NCI-H82 (cell line): ENCODE measurements around the gene MSH2.
"Not testable (repeated sequence)": the region's sequence is repeated elsewhere in the genome, so short reads cannot be mapped to it uniquely, and the experiment has no call there.

Source experiments
- DNase-seq: peaks from one replicate; lab custom pipeline; 2025; lab: John Stamatoyannopoulos, UW

MSH2 gene

DNA sequence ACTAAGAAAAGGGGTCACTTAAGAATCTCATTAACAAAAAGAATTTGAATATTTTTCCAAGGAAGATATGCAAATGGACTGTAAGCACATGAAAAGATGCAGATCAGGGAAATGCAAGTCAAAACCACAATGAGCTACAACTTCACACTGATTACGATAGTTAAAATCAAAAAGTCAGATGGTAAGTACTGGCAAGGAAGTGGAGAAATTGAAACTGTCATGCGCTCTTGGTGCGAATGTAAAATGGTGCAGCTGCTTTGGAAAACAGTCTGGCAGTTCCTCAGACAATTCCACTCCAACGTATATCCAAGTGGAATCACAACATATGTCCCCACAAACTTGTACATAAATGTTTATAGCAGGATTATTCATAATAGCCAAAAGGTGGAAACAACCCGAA, 81.4 kb downstream of the MSH2 start:
- DNase-seq, result no peak

DNA sequence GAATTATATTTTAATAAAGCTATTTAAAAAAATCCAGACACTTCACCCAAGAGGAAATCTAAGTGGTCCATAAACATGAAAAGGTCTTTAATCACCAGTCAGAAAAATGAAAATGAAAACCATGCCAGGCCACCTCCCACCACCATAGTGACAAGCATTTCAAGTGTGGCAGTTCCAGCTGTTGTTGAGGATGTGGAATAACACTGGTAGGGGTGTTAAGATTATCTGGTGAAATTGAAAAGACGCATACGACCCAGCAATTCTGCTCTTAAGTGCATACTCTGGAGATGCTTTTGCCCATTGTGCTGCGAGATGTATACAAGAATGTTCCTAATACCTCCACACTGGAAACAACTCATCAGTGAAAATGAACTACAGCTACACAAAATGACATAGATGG, 82.2 kb downstream of the MSH2 start:
- DNase-seq, result peak; percentile 36

DNA sequence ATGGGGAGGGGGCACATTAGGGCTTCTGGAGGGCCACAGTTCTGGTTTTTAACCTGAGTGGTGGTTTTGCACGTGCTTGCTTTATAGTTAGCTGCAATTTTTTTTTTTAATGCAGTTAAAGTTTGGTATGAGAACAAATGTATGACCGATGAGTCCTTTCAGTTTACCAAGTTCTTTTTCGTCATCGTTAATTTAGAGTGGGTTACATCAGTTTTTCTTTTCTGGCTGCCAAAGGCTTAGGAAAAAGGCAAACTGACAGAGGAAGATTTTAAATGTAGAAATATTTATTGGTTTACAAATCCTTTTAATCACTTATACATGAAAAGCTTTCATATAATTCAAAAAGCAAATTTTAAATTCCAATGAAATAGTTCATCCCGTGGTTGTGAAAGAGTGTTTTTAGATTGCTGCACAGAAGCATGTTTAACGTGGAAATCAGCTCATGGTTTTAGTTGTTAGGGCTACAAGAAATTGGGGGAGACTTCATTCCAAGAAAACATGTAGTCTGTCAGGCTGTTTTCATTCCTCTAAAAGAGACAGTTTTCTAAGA, 82.9 kb downstream of the MSH2 start:
- no peak for DNase-seq

DNA sequence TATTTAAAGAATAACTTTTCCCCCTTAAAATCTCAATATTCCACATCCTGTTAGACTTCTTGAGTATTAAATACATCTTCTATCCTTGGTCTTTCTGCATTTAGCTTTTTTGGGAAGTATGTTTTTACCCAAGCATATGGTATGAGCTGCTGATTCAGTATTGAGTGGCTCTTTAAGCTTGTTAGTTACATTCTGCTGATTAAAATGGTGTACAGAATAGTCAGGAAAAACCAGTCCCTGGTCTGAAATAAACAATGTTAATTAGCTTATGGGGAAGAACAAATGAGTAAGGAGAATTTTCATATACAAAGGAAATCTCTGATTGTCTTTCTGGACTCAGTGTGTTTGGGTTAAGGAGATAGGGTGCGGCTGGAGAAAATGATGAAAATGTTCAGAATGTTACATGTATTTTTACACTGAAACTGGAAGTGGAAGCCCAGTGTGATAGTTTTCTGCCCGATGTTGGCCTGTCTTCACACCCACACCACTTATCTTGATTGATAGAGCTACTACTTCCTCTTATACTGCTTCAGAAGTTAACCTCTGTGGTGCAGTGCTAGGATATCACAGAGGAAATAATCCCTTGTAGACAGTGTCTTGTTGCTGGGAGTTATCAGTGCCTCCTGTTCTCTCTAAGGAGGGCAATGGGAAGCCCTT, 84.0 kb downstream of the MSH2 start:
- DNase-seq, result peak; percentile 98

DNA sequence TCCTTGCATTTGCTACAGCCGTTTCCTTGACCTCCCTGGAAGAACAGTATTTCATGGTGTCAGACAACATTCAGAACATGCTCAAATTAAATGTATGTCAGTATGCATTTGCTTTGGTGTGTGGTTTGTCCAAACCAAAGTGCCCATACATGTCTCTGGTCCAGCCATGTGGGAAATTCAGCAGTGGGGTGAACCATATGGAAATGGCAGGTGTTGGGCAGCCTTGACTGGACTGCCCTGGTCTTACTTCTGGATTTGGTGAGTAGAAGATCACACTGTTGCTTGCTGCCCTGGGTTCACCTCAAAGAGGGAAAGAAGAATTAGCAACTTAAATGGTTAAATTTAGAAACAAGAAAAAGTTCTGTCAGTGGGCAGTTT, 84.5 kb downstream of the MSH2 start:
- DNase-seq, result peak; percentile 90

DNA sequence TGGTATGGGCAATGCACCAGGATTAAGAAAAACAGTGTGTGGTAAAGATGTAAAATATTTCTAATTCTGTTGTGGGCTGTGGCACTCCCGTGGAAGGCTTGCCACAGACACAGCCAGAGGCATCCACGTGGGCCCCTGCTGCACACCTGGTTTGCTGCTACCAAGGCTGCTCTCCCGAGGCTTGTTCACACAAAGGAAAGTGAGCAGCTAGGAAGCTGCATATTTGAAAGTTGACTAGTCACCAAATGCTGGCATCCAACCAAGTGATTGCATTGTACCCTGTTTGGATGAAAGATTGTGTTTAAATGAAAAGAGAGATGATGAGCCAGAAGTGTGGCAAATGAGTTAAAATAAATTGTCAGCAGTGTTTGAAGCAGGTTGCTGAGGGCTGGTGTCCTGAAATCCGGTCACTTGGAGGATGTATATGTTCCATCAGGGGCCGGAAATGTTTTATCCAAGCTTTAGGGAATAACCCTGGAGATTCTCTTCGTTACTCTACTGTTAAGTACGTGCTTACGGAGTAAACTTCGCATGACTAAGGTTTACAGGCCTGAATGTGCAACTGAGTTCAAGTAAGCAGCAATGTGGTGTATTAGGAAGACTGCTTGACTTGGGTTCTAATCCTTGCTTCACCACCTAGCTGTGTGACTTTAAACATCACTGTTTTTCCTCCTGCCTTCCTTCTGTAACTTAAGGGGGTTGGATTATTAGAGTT, 86.1 kb downstream of the MSH2 start:
- DNase-seq, result no peak

GRCh38 chr2:47490406-47490805, 87.5 kb downstream of the MSH2 start:
- DNase-seq, result no peak

DNA sequence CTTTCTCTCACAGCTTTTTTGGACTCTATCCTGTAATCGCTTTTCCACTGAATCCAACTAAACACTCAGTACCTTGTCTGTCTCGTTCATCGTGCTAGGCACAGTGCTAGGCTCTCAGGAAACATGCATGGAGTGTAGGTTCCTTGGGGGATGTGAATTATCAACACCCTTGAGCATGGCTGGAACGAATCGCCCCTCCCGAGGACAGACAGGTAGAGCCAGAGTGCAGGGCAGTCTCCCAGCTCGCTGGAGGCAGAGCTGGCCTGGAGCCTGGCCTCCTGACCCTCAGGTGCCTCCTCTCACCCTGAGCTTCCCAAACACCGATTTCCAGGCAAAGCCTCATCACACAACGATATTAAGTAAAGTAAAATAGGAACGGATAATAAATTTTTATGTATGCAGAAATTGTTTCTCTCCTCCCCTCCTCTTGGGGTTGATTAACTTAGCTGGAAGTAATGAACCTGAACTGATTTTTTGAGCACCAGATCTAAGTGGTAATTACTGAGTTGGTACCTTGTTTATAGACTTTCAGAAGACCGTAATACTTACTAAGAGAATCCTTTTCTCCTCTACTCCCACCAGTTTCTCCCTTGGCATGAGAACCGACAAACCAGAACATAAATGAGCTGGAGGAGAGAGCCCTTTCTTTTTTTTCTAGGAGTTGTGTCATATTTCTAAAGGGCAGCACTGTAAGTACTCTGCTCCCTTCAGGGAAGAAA, 90.5 kb downstream of the MSH2 start:
- no peak for DNase-seq

DNA sequence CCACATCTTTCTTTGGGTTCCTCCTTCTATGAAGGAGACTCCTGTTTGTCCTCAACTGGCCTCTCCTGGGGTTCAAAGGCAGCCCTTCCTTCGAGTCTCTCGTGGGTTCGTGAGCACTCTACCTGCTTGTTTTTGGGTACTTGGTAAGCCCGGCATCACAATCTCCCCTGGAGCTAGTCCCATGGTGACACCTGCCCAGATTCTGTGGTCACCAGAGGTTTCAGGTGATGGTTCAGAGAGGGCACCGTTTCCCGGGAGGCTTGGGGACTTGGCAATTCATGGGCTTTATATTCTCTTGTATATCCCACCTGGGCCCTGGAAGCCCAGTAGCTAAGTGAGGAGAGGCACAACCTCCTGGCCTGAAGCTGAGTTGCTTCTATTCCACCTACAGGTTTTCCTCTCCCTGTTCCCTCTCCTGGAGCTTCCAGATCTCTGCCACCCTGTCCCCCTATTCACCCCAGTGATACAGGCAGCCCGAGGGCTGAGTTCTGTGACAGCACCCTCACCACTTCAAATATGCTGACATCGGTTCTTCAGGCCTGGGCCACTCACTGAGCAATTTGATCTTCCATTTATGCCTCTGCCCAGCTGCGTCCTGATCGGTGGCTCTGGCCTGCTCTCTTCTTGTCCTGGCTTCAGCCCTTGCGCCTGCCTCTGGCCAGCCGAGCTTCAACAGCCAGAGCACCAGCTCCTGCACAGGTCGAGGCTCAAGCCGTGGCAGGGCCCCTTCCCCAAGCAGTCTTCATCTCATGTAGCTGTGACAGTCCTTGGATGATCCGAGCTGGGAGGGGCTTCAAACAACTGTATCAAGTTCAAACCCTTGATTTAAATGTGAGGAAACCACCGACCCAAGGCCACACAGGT, 91.5 kb downstream of the MSH2 start:
- no peak for DNase-seq

GRCh38 chr2:47497843-47498460, 95.0 kb downstream of the MSH2 start:
- DNase-seq, result no peak

DNA sequence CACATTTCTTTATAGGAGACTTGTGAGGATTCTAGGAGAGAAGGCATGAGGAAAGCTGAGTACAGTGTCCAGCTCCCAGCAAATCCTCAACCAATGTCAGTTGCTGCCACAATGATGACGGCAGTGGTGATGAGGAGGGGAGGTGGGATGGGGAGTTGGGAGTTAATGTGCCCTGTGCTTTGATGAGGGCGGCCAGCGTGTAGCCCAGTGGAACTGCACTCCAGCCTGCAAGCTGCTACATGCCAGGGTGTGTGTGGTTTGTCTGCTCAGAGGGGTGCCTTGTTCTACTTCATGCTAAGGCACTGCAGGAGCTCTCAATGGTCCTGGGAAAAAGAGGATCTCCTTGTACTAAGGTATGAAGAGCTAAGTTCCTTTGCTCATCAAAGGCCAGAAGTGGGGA, 96.1 kb downstream of the MSH2 start:
- DNase-seq, result no peak

GRCh38 chr2:47499621-47500309, 96.8 kb downstream of the MSH2 start:
- DNase-seq, result no peak

GRCh38 chr2:47501374-47502200, 98.6 kb downstream of the MSH2 start:
- DNase-seq, result no peak

GRCh38 chr2:47502498-47502897, 99.5 kb downstream of the MSH2 start:
- DNase-seq, result not testable (repeated sequence)

DNA sequence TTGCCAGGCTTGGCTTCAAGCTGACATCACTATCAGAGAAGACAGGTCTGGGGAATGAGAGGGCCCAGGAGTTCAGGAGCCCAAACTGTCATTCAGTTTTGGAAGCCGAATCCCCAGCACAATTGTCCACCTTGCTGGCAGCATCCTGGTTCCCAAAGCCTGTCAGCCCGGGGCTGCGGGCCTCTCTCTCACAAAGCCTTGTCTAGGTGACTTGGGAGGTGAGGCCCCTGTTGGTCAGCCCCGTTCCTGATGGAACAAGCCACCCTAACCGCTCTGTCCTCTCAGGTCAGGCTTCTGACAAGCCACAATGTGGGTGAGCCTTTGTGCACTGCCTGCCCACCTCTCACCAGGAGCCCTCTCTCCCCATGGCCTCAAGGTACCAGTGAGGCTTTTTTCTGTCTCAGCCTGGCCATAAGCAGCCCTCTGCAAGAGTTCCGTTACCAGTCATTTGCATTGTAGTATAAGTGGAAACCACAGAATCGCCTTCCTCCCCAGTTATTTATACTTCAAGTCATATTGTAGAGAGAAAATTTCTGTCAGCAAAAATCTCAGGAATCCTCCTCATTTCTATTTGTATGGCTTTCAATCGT, 100.6 kb downstream of the MSH2 start:
- no peak for DNase-seq

- no peak for DNase-seq
Measured at GRCh38 chr2:47504174-47504810, 101.3 kb downstream of the MSH2 start.

DNA sequence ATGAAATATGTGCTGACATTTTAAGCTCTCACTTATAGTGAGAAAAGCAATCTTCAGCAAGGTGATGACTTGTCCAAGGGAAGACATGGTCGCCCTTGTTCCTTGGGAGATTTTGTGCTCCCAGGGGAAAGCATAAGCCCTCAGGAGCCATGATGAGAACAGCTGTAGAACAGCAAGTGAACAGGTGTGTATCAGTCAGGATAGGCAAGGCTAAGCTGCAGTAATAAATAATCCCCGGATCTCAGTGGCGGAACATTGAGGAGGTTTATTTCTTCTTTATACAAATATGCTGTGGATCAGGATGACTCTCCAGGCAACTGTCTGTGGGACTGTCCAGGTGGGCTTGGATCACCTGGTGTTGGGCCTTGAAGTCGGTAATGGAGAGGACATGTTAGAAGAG, 103.1 kb downstream of the MSH2 start:
- DNase-seq, result no peak

DNA sequence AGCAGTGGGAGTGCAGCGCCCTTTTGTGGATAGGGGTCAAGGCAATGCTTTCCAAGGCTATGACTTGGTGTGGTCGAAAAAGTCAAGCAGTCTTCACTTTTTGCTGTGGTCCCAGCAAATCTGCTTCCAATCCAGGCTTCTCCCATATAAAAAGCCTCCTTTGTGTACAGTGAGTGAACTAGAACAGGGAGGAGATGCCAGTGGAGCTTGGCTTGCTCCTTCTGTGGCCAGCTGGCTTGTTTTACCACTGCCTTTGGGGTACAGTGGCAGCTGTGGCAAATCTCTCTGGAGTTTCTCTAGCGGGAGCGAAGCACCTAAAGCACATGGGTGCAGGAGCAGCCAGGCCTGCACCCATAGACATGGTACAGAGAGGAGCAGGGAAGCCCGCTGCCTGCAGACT, 103.5 kb downstream of the MSH2 start:
- DNase-seq, result no peak

DNA sequence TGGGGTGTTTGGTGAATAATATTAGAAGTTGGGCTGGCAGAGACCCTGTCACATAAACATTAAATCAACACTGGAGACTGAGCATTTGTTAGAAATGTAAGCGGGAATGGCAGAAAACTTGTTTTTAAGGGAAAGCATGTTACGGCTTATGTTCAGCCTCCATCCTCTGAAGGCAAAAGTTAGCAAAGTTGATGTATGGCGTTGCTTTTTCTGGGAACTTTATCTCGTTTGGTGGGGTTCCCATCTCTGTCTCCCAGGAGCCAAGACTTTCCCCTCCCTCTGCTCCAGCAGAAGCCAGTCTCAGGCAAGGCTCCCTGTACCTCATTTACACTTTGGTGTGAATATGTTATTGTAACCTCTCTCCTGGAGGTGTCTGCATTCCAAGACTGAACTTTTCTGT, 105.1 kb downstream of the MSH2 start:
- DNase-seq, result no peak
